MM.1S (cell line): ENCODE measurements around the gene SH3RF3.

Source experiments
- EZH2 ChIP-seq: fragments of 300-600 bp; sonication (generic); optimal IDR thresholded peaks from 2 replicates; pipeline ENCODE3; 2017; ENCODE audit warnings: low read depth, mild to moderate bottlenecking, antibody characterized with exemption, low read length, mixed read lengths
- EZH2phosphoT487 ChIP-seq: fragments of 300-600 bp; sonication (generic); IDR thresholded peaks from 2 replicates; pipeline ENCODE4 v1.6.1; 2018; ENCODE audit warnings: antibody characterized with exemption, low read length
- TF ChIP-seq, protein P1 (sequence below): fragments of 300-600 bp; sonication (generic); IDR thresholded peaks from 2 replicates; pipeline ENCODE4 v1.5.1; 2016; ENCODE audit warnings: antibody characterized with exemption, low read length, mixed read lengths

DNA sequence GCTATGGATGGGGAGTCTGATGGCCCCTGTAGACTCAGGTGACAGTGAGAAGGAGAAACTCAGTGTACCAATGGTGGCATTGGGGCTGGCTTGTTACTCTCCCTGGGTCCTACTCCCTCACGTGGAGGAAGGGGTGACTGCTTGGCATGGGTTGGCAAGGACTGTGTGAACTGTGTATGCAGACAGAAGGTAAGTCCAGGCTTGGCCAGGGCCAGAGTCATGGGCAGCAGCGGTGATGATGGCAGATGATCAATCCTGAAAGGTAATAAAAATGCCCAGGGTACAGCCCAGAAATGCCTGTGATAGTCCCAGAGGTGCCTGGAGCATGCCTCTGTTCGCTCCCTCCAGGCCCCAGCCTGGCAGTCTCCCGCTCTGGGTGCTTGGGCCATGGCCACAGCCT is 153.9 kb downstream of the SH3RF3 start:
- TF ChIP-seq, protein P1, sequence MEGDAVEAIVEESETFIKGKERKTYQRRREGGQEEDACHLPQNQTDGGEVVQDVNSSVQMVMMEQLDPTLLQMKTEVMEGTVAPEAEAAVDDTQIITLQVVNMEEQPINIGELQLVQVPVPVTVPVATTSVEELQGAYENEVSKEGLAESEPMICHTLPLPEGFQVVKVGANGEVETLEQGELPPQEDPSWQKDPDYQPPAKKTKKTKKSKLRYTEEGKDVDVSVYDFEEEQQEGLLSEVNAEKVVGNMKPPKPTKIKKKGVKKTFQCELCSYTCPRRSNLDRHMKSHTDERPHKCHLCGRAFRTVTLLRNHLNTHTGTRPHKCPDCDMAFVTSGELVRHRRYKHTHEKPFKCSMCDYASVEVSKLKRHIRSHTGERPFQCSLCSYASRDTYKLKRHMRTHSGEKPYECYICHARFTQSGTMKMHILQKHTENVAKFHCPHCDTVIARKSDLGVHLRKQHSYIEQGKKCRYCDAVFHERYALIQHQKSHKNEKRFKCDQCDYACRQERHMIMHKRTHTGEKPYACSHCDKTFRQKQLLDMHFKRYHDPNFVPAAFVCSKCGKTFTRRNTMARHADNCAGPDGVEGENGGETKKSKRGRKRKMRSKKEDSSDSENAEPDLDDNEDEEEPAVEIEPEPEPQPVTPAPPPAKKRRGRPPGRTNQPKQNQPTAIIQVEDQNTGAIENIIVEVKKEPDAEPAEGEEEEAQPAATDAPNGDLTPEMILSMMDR, result no peak
- TF ChIP-seq EZH2, result no peak
- no peak for TF ChIP-seq EZH2phosphoT487
